Measurements from ENCODE around the gene ITPK1. TPM values are rescaled to one million over a fixed set of nuclear protein-coding genes. Genes with fewer than 3 reads are reported as not detected.

The ITPK1 gene
- total RNA-seq, 1 experiment from 2014 or later = 88.6 TPM

GRCh38 chr14:93015505-93015904 is 100.2 kb downstream of the ITPK1 start:
- Histone ChIP-seq H3K9me3 (ENCODE audit: insufficient read depth, low read depth) (no peaks in the 10 kb centered on the region), H3K9me2 (ENCODE audit: insufficient read depth) (no peaks in the 10 kb centered on the region), H4K20me1 (ENCODE audit: insufficient read depth) (no peaks in the 10 kb centered on the region), H3K79me2 (ENCODE audit: low read depth) (0 out of 2 replicates have a peak, but pooled peaks cover 7% of the 10 kb centered on the region), H3K4me2 (no peak overlapping the region), H3K27me3 (ENCODE audit: insufficient read depth, low read depth) (no peaks in the 10 kb centered on the region), H2AFZ (no peak overlapping the region), H3F3A (ENCODE audit: insufficient read depth, low read depth) (no peaks in the 10 kb centered on the region; the same call in 1 of the 2 replicates), H3K4me1 (replicated peaks; ENCODE audit: insufficient read depth) (no peaks in the 10 kb centered on the region), H3K27ac (no peak overlapping the region), H3K4me3 (no peak overlapping the region), H3K36me3 (ENCODE audit: low read depth) (no peaks in the 10 kb centered on the region)
- CTCF ChIA-PET = no interaction called here
- TF ChIP-seq EZH2 (IDR thresholded peaks at IDR 0.05; ENCODE audit: low read depth) = no peak
- no peak for TF ChIP-seq CTCF (conservative IDR thresholded peaks at IDR 0.05)
- POLR2A ChIA-PET (ENCODE audit: unreplicated experiment) = no interaction called here
- no peak for DNase-seq
- BruUV-seq (replicated peaks) = no TSS peak
- intact Hi-C loops (cut with micrococcal nuclease; ENCODE audit: unreplicated experiment) = no loop called here

- Histone ChIP-seq H4K20me1 (ENCODE audit: insufficient read depth) (no peaks in the 10 kb centered on the region), H3K36me3 (ENCODE audit: low read depth) (no peaks in the 10 kb centered on the region), H2AFZ (no peak overlapping the region), H3K4me1 (replicated peaks; ENCODE audit: insufficient read depth) (no peaks in the 10 kb centered on the region), H3K4me2 (no peak overlapping the region), H3K27ac (no peak overlapping the region), H3F3A (ENCODE audit: insufficient read depth, low read depth) (no peaks in the 10 kb centered on the region; the same call in 1 of the 2 replicates), H3K4me3 (no peak overlapping the region), H3K27me3 (ENCODE audit: insufficient read depth, low read depth) (no peaks in the 10 kb centered on the region), H3K9me3 (ENCODE audit: insufficient read depth, low read depth) (no peaks in the 10 kb centered on the region), H3K9me2 (ENCODE audit: insufficient read depth) (no peaks in the 10 kb centered on the region), H3K79me2 (ENCODE audit: low read depth) (0 out of 2 replicates have a peak, but pooled peaks cover 7% of the 10 kb centered on the region)
- intact Hi-C loops (cut with micrococcal nuclease; ENCODE audit: unreplicated experiment) = no loop called here
- ChIA-PET CTCF (no interaction called here), POLR2A (ENCODE audit: unreplicated experiment) (no interaction called here)
- no TSS peak for BruUV-seq (replicated peaks)
- TF ChIP-seq CTCF (conservative IDR thresholded peaks at IDR 0.05) (no peak), EZH2 (IDR thresholded peaks at IDR 0.05; ENCODE audit: low read depth) (no peak)
- no peak for DNase-seq
Observed at GRCh38 chr14:93015064-93015463, 100.7 kb downstream of the ITPK1 start.

- H3K27ac ChIP-seq = no peak overlapping the region
Observed at GRCh38 chr14:93014058-93015023, 101.4 kb downstream of the ITPK1 start.

More at GRCh38 chr14:93014058-93015023, 101.4 kb downstream of the ITPK1 start:
- Histone ChIP-seq H3K79me2 (ENCODE audit: low read depth) (0 out of 2 replicates have a peak, but pooled peaks cover 7% of the 10 kb centered on the region), H3K4me3 (no peak overlapping the region), H3K27me3 (ENCODE audit: insufficient read depth, low read depth) (no peaks in the 10 kb centered on the region), H3K9me2 (ENCODE audit: insufficient read depth) (no peaks in the 10 kb centered on the region), H4K20me1 (ENCODE audit: insufficient read depth) (no peaks in the 10 kb centered on the region), H3F3A (ENCODE audit: insufficient read depth, low read depth) (no peaks in the 10 kb centered on the region; the same call in 1 of the 2 replicates), H3K9me3 (ENCODE audit: insufficient read depth, low read depth) (no peaks in the 10 kb centered on the region), H3K4me2 (no peak overlapping the region), H2AFZ (no peak overlapping the region), H3K4me1 (replicated peaks; ENCODE audit: insufficient read depth) (no peaks in the 10 kb centered on the region), H3K36me3 (ENCODE audit: low read depth) (no peaks in the 10 kb centered on the region)
- ChIA-PET CTCF (no interaction called here), POLR2A (ENCODE audit: unreplicated experiment) (no interaction called here)
- DNase-seq = no peak
- BruUV-seq (replicated peaks) = no TSS peak
- intact Hi-C loops (cut with micrococcal nuclease; ENCODE audit: unreplicated experiment) = no loop called here
- TF ChIP-seq CTCF (conservative IDR thresholded peaks at IDR 0.05) = no peak
- no peak for TF ChIP-seq EZH2 (IDR thresholded peaks at IDR 0.05; ENCODE audit: low read depth)
